Measurements from ENCODE around the gene PARD3B. TPM values are rescaled to one million over a fixed set of nuclear protein-coding genes. Genes with fewer than 3 reads are reported as not detected.

PARD3B gene
- total and polyA plus RNA-seq, 3 donors from 2014 or later, result 14.6 to 36.8 (median 29.6) TPM

DNA sequence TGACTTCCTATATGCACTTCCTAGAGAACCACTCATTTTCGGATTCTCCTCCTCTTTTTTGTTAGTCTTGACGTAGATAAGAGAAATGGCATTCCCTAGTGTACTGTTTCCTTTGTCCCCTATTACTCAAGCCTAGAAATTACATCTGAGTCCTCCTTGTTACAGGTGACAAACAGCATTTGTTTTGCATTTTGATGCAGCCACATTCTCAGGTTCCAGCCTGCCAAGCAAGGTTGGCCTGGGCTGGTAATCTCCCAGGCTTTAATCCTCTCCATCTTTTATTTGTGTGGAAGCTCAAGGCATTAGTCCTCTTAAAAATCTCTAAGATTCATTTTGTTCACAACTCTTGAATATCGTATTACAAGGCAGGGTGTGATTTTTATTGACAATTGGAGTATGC is 819.0 kb downstream of the PARD3B start:
- intact Hi-C loops (cut with DNase I; ENCODE audit: low total_unique reads), result no loop called here
- Histone ChIP-seq H3K27ac (no peak overlapping the region), H3K9me3 (no peaks in the 10 kb centered on the region), H3K4me3 (no peak overlapping the region), H3K27me3 (no peaks in the 10 kb centered on the region), H3K4me1 (peaks cover 3% of the 10 kb centered on the region), H3K36me3 (ENCODE audit: low read depth, missing control alignments) (no peaks in the 10 kb centered on the region)
- 85 to 87% methylated on average over 3 of the region's 3 CpGs for WGBS, 2 donors
- TF ChIP-seq, protein P1, sequence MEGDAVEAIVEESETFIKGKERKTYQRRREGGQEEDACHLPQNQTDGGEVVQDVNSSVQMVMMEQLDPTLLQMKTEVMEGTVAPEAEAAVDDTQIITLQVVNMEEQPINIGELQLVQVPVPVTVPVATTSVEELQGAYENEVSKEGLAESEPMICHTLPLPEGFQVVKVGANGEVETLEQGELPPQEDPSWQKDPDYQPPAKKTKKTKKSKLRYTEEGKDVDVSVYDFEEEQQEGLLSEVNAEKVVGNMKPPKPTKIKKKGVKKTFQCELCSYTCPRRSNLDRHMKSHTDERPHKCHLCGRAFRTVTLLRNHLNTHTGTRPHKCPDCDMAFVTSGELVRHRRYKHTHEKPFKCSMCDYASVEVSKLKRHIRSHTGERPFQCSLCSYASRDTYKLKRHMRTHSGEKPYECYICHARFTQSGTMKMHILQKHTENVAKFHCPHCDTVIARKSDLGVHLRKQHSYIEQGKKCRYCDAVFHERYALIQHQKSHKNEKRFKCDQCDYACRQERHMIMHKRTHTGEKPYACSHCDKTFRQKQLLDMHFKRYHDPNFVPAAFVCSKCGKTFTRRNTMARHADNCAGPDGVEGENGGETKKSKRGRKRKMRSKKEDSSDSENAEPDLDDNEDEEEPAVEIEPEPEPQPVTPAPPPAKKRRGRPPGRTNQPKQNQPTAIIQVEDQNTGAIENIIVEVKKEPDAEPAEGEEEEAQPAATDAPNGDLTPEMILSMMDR (IDR thresholded peaks at IDR 0.05), result no peak
- no peak for TF ChIP-seq POLR2A (IDR thresholded peaks at IDR 0.05)
- DNase-seq, result no peak

DNA sequence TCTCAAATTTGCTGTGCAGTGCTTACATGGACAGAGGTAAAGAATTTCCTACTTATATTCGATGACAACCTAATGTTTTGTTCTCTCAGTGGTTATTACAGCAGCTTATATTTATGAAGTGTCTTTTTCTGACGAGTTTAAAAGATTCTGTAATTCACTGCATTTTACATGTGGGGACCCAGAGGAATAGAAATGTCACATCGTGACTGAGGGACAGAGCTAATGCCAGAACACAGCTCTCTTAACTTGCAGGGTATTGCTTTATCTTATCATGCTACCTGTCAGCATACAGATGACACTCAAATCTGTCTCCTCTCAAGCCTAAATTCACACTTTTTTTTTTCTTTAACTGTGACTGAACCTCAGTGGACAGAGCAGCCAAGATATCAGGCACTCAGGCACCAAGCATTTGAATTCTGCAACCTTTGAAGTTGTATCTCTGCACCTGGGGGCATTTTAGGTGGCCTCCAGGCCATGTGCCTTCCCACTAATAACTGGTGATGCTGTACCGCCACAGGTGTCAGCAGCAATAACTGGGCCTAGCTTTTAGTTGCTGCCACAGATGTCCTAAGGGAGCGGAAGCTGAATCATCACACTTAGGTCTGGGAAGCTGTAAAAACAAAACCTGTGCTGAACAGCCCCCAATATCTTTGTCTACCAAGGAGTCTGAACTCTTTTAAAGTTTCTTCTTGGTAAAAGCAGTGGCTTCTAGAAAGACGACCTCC is 821.2 kb downstream of the PARD3B start:
- TF ChIP-seq, protein P1 (IDR thresholded peaks at IDR 0.05), result no peak
- TF ChIP-seq POLR2A (IDR thresholded peaks at IDR 0.05), result no peak
- DNase-seq, result no peak
- WGBS, 2 donors, result 94 to 96% methylated on average over 6 of the region's 6 CpGs

DNA sequence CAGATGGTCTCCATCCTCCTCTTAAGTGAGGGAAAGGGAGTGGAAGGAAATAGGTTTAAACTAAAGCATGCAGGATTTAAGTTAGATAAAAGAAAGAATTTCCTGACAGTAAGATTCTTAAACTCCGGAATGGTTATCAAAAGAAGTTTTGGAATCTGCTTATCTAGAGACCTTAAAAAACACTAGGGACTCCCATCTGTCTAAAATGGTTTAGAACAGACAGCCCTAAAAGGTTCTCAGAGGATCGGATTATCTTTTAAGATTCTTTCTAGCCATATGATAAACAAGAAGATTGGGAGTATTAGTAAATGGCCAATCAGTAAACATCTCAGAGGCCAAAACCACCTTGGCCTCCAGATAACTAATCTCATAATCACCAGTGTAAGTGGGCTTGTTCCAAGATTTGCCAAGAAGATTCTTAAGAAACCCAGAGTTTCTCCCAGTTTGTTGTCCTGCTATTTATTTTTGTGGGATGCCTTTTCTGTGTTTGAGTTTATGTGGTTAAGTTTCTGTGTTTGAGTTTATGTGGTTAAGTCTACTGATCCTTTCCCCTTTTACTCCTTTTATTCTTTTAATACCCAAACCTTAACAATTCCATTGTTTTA is 822.2 kb downstream of the PARD3B start:
- H3K9me3 ChIP-seq, result no peaks in the 10 kb centered on the region
- H3K27ac ChIP-seq, result no peak overlapping the region
- no peak for DNase-seq
- no peaks in the 10 kb centered on the region for H3K36me3 ChIP-seq (ENCODE audit: low read depth, missing control alignments)
- WGBS, 2 donors, result 75 to 82% methylated on average over 2 of the region's 2 CpGs
- intact Hi-C loops (cut with DNase I; ENCODE audit: low total_unique reads), result no loop called here
- H3K4me1 ChIP-seq, result peaks cover 3% of the 10 kb centered on the region
- no peaks in the 10 kb centered on the region for H3K27me3 ChIP-seq
- TF ChIP-seq, protein P1 (IDR thresholded peaks at IDR 0.05), result no peak
- no peak for TF ChIP-seq POLR2A (IDR thresholded peaks at IDR 0.05)
- no peak overlapping the region for H3K4me3 ChIP-seq

More for the DNA sequence above, 821.2 kb downstream of the PARD3B start:
- Histone ChIP-seq H3K27ac (no peak overlapping the region), H3K4me3 (no peak overlapping the region), H3K4me1 (peaks cover 3% of the 10 kb centered on the region), H3K27me3 (no peaks in the 10 kb centered on the region), H3K36me3 (ENCODE audit: low read depth, missing control alignments) (no peaks in the 10 kb centered on the region), H3K9me3 (no peaks in the 10 kb centered on the region)
- intact Hi-C loops (cut with DNase I; ENCODE audit: low total_unique reads), result no loop called here

DNA sequence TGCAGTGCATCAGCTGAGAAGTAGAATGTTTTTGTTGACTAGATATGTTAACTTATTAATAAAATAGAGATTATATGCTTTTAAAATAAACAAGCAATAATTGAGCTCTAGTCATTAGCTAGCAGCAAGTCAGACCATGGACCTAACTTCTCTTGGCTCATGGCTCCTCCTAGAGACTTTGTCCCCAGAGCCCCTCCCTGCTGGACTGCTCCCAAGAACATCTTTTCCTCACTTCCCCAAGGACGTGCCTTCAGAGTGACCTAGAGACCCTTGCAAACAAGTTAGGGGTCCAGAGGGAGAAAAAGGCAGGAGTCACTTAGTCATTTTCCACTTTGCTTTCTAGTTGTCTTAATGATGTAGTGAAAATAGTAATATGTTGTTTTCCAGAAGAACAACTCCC is 824.5 kb downstream of the PARD3B start:
- intact Hi-C loops (cut with DNase I; ENCODE audit: low total_unique reads), result no loop called here
- Histone ChIP-seq H3K36me3 (ENCODE audit: low read depth, missing control alignments) (no peaks in the 10 kb centered on the region), H3K4me1 (peaks cover 3% of the 10 kb centered on the region), H3K27me3 (no peaks in the 10 kb centered on the region), H3K9me3 (no peaks in the 10 kb centered on the region), H3K4me3 (no peak overlapping the region), H3K27ac (no peak overlapping the region)
- DNase-seq, result no peak
- WGBS, 2 donors, result 32 to 38% methylated on average over 1 of the region's 1 CpG
- TF ChIP-seq POLR2A (IDR thresholded peaks at IDR 0.05), result no peak
- TF ChIP-seq, protein P1 (IDR thresholded peaks at IDR 0.05), result no peak
